ENCODE measurements around the gene PPP2R5E.

PPP2R5E gene

GRCh38 chr14:63470962-63471793, 72.0 kb downstream of the PPP2R5E start:
- in situ Hi-C loops (cut with HindIII; ENCODE audit: low sequenced_read_pairs), result no loop called here
- no peak for DNase-seq (ENCODE audit: low read depth)
- H3K4me3 ChIP-seq (ENCODE audit: low read depth, low read length), result no peak overlapping the region
- no peak for TF ChIP-seq CTCF (IDR thresholded peaks at IDR 0.05; ENCODE audit: low read depth, low read length, missing control alignments)

DNA sequence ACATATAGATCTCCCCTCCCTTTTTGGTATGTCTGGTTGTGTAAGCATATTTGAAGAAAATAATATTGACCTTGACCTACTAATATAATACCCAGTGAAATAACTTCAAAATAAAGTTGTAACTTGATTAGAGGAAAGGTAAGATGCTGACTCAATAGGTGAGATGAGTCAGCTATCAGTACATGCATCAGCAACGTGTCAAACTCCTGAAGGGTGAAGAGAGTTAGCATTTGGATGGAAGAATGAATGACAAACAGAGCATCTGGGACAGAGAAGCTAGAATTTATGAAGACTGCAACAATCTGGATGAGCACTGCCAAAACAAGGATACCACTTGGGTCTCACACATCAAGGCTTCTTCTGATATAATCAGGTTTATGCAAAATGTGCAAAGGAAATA, 74.9 kb downstream of the PPP2R5E start:
- in situ Hi-C loops (cut with HindIII; ENCODE audit: low sequenced_read_pairs), result loop anchor here (5.0 kb wide), 1 partner anchor 74 kb away; the partner anchor contains the start of gene PPP2R5E
- no peak for TF ChIP-seq CTCF (IDR thresholded peaks at IDR 0.05; ENCODE audit: low read depth, low read length, missing control alignments)
- no peak overlapping the region for H3K4me3 ChIP-seq (ENCODE audit: low read depth, low read length)
- no peak for DNase-seq (ENCODE audit: low read depth)

DNA sequence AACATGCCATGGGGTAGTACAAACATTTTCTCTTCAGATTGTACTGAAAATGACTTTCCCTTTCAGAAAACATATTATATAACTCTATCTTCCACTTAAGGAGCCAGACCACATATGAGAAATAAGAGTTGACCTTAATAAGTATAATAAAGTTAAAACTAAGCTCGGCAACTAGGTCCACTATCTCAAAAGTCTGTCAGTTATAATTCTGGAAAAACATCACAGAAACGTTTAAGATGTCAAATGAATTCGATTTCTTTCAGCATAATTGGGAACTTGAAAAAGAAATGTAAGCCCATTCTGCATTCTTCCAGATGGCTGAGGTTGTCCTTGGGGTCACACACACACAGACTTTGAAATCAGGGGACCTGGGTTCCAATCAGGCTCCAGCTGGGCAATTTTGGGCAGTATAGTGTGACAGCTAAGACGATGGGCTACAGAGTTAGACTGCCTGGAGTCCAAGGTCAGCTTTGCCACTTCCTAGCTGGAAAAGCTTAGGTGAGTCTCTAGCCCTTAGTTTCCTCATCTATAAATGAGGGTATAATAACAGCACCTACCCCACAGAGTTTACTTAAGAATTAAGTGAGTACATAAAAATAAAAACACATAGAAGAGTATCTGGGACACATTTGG, 75.6 kb downstream of the PPP2R5E start:
- no peak overlapping the region for H3K4me3 ChIP-seq (ENCODE audit: low read depth, low read length)

GRCh38 chr14:63465347-63465746, 77.8 kb downstream of the PPP2R5E start:
- in situ Hi-C loops (cut with HindIII; ENCODE audit: low sequenced_read_pairs), result loop anchor here (5.0 kb wide), 1 partner anchor 77 kb away; the partner anchor contains the start of gene PPP2R5E
- no peak for TF ChIP-seq CTCF (IDR thresholded peaks at IDR 0.05; ENCODE audit: low read depth, low read length, missing control alignments)
- no peak for DNase-seq (ENCODE audit: low read depth)

More for the DNA sequence above, 75.6 kb downstream of the PPP2R5E start:
- TF ChIP-seq CTCF (IDR thresholded peaks at IDR 0.05; ENCODE audit: low read depth, low read length, missing control alignments), result no peak
- in situ Hi-C loops (cut with HindIII; ENCODE audit: low sequenced_read_pairs), result loop anchor here (5.0 kb wide), 1 partner anchor 75 kb away; the partner anchor contains the start of gene PPP2R5E
- DNase-seq (ENCODE audit: low read depth), result no peak

DNA sequence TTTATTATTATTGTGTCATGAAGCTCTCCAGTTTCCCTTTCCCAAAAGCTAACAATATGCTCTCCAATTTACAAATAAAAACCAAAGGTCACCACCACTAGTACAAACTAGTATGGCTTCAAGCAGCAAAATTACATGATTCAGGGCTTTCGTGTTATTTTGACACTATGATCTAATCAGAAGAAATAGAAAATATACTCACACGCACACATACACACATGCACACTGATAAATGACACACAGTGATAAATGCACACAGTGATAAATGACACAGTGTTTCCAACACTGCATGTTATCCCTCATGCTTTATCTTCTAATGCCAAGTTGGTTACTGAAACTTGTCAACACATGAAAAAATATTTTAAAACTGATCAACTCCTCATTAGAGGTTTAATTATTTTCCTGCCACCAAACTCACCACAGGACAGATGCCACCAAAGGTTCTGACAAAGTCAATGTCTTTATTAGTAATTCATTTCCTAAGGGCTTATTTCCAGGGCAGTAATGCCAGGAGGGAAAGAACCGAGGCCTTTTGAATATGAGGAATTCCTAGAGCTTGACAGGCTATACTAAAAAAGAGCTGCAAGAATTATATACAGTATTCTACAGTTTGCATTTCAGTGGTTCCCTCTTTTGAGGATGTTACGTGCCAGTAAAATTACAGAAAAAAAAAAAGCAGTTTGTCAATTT, 82.4 kb downstream of the PPP2R5E start:
- no peak overlapping the region for H3K4me3 ChIP-seq (ENCODE audit: low read depth, low read length)
- no peak for DNase-seq (ENCODE audit: low read depth)
- in situ Hi-C loops (cut with HindIII; ENCODE audit: low sequenced_read_pairs), result no loop called here
- no peak for TF ChIP-seq CTCF (IDR thresholded peaks at IDR 0.05; ENCODE audit: low read depth, low read length, missing control alignments)

More at GRCh38 chr14:63465347-63465746, 77.8 kb downstream of the PPP2R5E start:
- H3K4me3 ChIP-seq (ENCODE audit: low read depth, low read length), result no peak overlapping the region

GRCh38 chr14:63459738-63460137, 83.4 kb downstream of the PPP2R5E start:
- in situ Hi-C loops (cut with HindIII; ENCODE audit: low sequenced_read_pairs), result no loop called here
- TF ChIP-seq CTCF (IDR thresholded peaks at IDR 0.05; ENCODE audit: low read depth, low read length, missing control alignments), result no peak
- H3K4me3 ChIP-seq (ENCODE audit: low read depth, low read length), result no peak overlapping the region
- DNase-seq (ENCODE audit: low read depth), result no peak
